Effector memory CD4-positive, alpha-beta T cell (primary cell): ENCODE results near the gene TRIM72.

Experiments used
- DNase-seq, 3 donors: peaks; one replicate each; pipeline ENCODE4 v3.0.0-alpha.2; 2020
- H3K27ac ChIP-seq: 2 replicates; pipeline ENCODE4 v1.7.0; 2013; ENCODE audit warnings: mild to moderate bottlenecking, low read length, moderate library complexity; ENCODE audit not compliant: insufficient read depth, poor library complexity, severe bottlenecking
- H3K27me3 ChIP-seq: replicated peaks from 2 replicates; pipeline ENCODE4 v1.7.0; 2013; ENCODE audit warnings: mild to moderate bottlenecking, low read length; ENCODE audit not compliant: insufficient read depth, control insufficient read depth, poor library complexity, severe bottlenecking
- H3K36me3 ChIP-seq: 2 replicates; pipeline ENCODE4 v1.7.0; 2013; ENCODE audit warnings: mild to moderate bottlenecking, low read length, moderate library complexity; ENCODE audit not compliant: control insufficient read depth, insufficient read depth
- H3K4me1 ChIP-seq: 2 replicates; pipeline ENCODE4 v1.7.0; 2013; ENCODE audit warnings: low read length, mild to moderate bottlenecking; ENCODE audit not compliant: control insufficient read depth, insufficient read depth, poor library complexity, severe bottlenecking
- H3K4me3 ChIP-seq: 2 replicates; pipeline ENCODE4 v1.7.0; 2013; ENCODE audit warnings: low read length, low read depth, mild to moderate bottlenecking; ENCODE audit not compliant: insufficient read depth, poor library complexity, severe bottlenecking
- H3K9me3 ChIP-seq: 2 replicates; pipeline ENCODE4 v1.7.0; 2013; ENCODE audit warnings: mild to moderate bottlenecking, low read length, moderate library complexity; ENCODE audit not compliant: control insufficient read depth

TRIM72 gene

GRCh38 chr16:31215287-31216162 lies 1.6 kb downstream of the TRIM72 start:
- DNase-seq: no peak
- Histone ChIP-seq H3K27ac (no peak overlapping the region), H3K27me3 (peaks cover 30% of the 10 kb centered on the region), H3K9me3 (no peaks in the 10 kb centered on the region), H3K4me3 (peak overlapping the region; percentile 48), H3K4me1 (peaks cover 26% of the 10 kb centered on the region), H3K36me3 (no peaks in the 10 kb centered on the region)

- no peak for DNase-seq
- Histone ChIP-seq H3K4me3 (peak within 1 kb of the TSS; percentile 48), H3K27me3 (peaks cover 30% of the 10 kb centered on the region)
These were observed 2.7 kb downstream of the TRIM72 start, which contains the start of gene PYDC1 for GRCh38 chr16:31216422-31217135. Gene PYDC1, minus strand, starts transcription at chr16:31217135. Its CDS starts 107 bp downstream, at chr16:31217028.

GRCh38 chr16:31217136-31217530 lies 3.2 kb downstream of the TRIM72 start:
- Histone ChIP-seq H3K27ac (no peak overlapping the region), H3K27me3 (peaks cover 30% of the 10 kb centered on the region), H3K36me3 (no peaks in the 10 kb centered on the region), H3K4me1 (peaks cover 26% of the 10 kb centered on the region), H3K9me3 (no peaks in the 10 kb centered on the region), H3K4me3 (peak overlapping the region; percentile 48)
- DNase-seq: no peak

More at GRCh38 chr16:31216422-31217135, 2.7 kb downstream of the TRIM72 start, which contains the start of gene PYDC1:
- Histone ChIP-seq H3K4me1 (peaks cover 26% of the 10 kb centered on the region), H3K9me3 (no peaks in the 10 kb centered on the region), H3K27ac (no peak within 1 kb of the TSS), H3K36me3 (no peaks in the 10 kb centered on the region)

GRCh38 chr16:31219154-31219741 lies 5.3 kb downstream of the TRIM72 start:
- Histone ChIP-seq H3K9me3 (no peaks in the 10 kb centered on the region), H3K27me3 (peaks cover 30% of the 10 kb centered on the region), H3K27ac (no peak overlapping the region), H3K36me3 (no peaks in the 10 kb centered on the region), H3K4me3 (no peak overlapping the region), H3K4me1 (peaks cover 26% of the 10 kb centered on the region)
- DNase-seq: no peak

GRCh38 chr16:31221357-31222160 lies 7.6 kb downstream of the TRIM72 start:
- no peaks in the 10 kb centered on the region for H3K36me3 ChIP-seq
- H3K4me3 ChIP-seq: no peak overlapping the region
- no peak for DNase-seq
- H3K9me3 ChIP-seq: no peaks in the 10 kb centered on the region
- no peak overlapping the region for H3K27ac ChIP-seq
- peaks cover 11% of the 10 kb centered on the region for H3K27me3 ChIP-seq
- H3K4me1 ChIP-seq: peaks cover 8% of the 10 kb centered on the region

- H3K4me1 ChIP-seq: no peaks in the 10 kb centered on the region
- H3K27me3 ChIP-seq: peaks cover under 1% of the 10 kb centered on the region
- H3K27ac ChIP-seq: no peak overlapping the region
- no peak overlapping the region for H3K4me3 ChIP-seq
- no peak for DNase-seq
- H3K9me3 ChIP-seq: no peaks in the 10 kb centered on the region
- H3K36me3 ChIP-seq: no peaks in the 10 kb centered on the region
These were observed 9.1 kb downstream of the TRIM72 start for GRCh38 chr16:31223044-31223443.

- Histone ChIP-seq H3K36me3 (no peaks in the 10 kb centered on the region), H3K27me3 (no peaks in the 10 kb centered on the region), H3K4me1 (no peaks in the 10 kb centered on the region), H3K9me3 (no peaks in the 10 kb centered on the region), H3K27ac (no peak overlapping the region), H3K4me3 (no peak overlapping the region)
- DNase-seq: no peak
These were observed 10.4 kb downstream of the TRIM72 start for GRCh38 chr16:31224092-31224955.

GRCh38 chr16:31225193-31225592 lies 11.3 kb downstream of the TRIM72 start:
- Histone ChIP-seq H3K27me3 (no peaks in the 10 kb centered on the region), H3K9me3 (no peaks in the 10 kb centered on the region), H3K27ac (no peak overlapping the region), H3K4me1 (no peaks in the 10 kb centered on the region), H3K36me3 (no peaks in the 10 kb centered on the region), H3K4me3 (no peak overlapping the region)
- no peak for DNase-seq

- no peaks in the 10 kb centered on the region for H3K9me3 ChIP-seq
- H3K4me1 ChIP-seq: no peaks in the 10 kb centered on the region
- no peaks in the 10 kb centered on the region for H3K27me3 ChIP-seq
- H3K36me3 ChIP-seq: no peaks in the 10 kb centered on the region
- H3K27ac ChIP-seq: no peak overlapping the region
- DNase-seq: no peak
- H3K4me3 ChIP-seq: no peak overlapping the region
These were observed 14.3 kb downstream of the TRIM72 start for GRCh38 chr16:31228206-31228605.
